Astrocyte of the cerebellum (primary cell): ENCODE measurements around the gene TASOR2.

Experiments used
- DNase-seq: peaks from one replicate; pipeline ENCODE4 v3.0.0-alpha.2; 2011; ENCODE audit warnings: low read depth
- H3K4me3 ChIP-seq: 2 replicates; pipeline ENCODE4 v1.5.1; 2011; ENCODE audit warnings: mild to moderate bottlenecking, low read depth, low read length, moderate library complexity
- CTCF ChIP-seq: IDR thresholded peaks from 2 replicates; pipeline ENCODE4 v1.5.1; 2012; ENCODE audit warnings: low read length, low read depth, moderate library complexity, mild to moderate bottlenecking; ENCODE audit errors: missing control alignments
- in situ Hi-C: cut with HindIII; loops from 2 replicates; pipeline ENCODE4 v1.10.0; 2017; ENCODE audit warnings: low sequenced_read_pairs

Gene TASOR2

GRCh38 chr10:5732141-5732540 lies 47.5 kb downstream of the TASOR2 start:
- TF ChIP-seq CTCF = no peak
- H3K4me3 ChIP-seq = no peak overlapping the region
- no peak for DNase-seq
- in situ Hi-C loops = no loop called here
